NB4 (cell line): ENCODE results near the gene THADA.

ENCODE experiments used
- DNase-seq: peaks from one replicate; pipeline ENCODE4 v3.0.0; 2010; ENCODE audit warnings: low read depth
- H3K4me3 ChIP-seq: one replicate; pipeline ENCODE4 v1.5.1; 2011; ENCODE audit warnings: mild to moderate bottlenecking, low read depth, low read length, moderate library complexity
- CTCF ChIP-seq: IDR thresholded peaks from one replicate; pipeline ENCODE4 v1.5.1; 2012; ENCODE audit warnings: low read depth, low read length
- MAX ChIP-seq: IDR thresholded peaks from 2 replicates; pipeline ENCODE4 v1.6.1; 2011; ENCODE audit warnings: low read depth, low read length
- MYC ChIP-seq: IDR thresholded peaks from 2 replicates; pipeline ENCODE4 v1.6.1; 2011; ENCODE audit warnings: low read depth, low read length
- POLR2A ChIP-seq: IDR thresholded peaks from 2 replicates; pipeline ENCODE4 v1.6.1; 2011; ENCODE audit warnings: mild to moderate bottlenecking; ENCODE audit not compliant: insufficient read length; ENCODE audit errors: extremely low read depth

The THADA gene

GRCh38 chr2:43270930-43271615 lies 324.8 kb downstream of the THADA start:
- H3K4me3 ChIP-seq: no peak overlapping the region
- DNase-seq: peak; percentile 38
- TF ChIP-seq MYC (no peak), MAX (no peak), POLR2A (no peak), CTCF (no peak)

GRCh38 chr2:43270461-43270860 lies 325.4 kb downstream of the THADA start:
- TF ChIP-seq CTCF (no peak), POLR2A (no peak), MYC (no peak), MAX (no peak)
- H3K4me3 ChIP-seq: no peak overlapping the region
- DNase-seq: no peak

GRCh38 chr2:43269706-43270105 lies 326.1 kb downstream of the THADA start:
- H3K4me3 ChIP-seq: no peak overlapping the region
- DNase-seq: no peak
- TF ChIP-seq MAX (no peak), POLR2A (no peak), MYC (no peak), CTCF (no peak)

GRCh38 chr2:43269074-43269572 lies 326.7 kb downstream of the THADA start:
- DNase-seq: no peak
- no peak for TF ChIP-seq MYC
- TF ChIP-seq MAX: no peak
- no peak for TF ChIP-seq POLR2A
- TF ChIP-seq CTCF: no peak
- H3K4me3 ChIP-seq: no peak overlapping the region

GRCh38 chr2:43268066-43268953 lies 327.5 kb downstream of the THADA start:
- H3K4me3 ChIP-seq: no peak overlapping the region
- no peak for TF ChIP-seq MAX
- no peak for DNase-seq

GRCh38 chr2:43267381-43267780 lies 328.5 kb downstream of the THADA start:
- DNase-seq: no peak
- TF ChIP-seq MYC (no peak), CTCF (no peak), POLR2A (no peak), MAX (no peak)
- no peak overlapping the region for H3K4me3 ChIP-seq
